GM12878 (cell line): Measurements from ENCODE around the gene SPATA31D1. TPM values are rescaled to one million over a fixed set of nuclear protein-coding genes. Genes with fewer than 3 reads are reported as not detected.

ENCODE experiments used
- ATAC-seq: fragments of 200-7000 bp; cut with Tn5 transposase; 3 replicates; pipeline ENCODE4 v1.9.1; 2020; ENCODE audit warnings: mild to moderate bottlenecking, moderate library complexity
- BruUV-seq: library from RNA; stranded (reverse); fragments of 400-500 nt; replicated peaks from 2 replicates; lab custom pipeline; 2021; lab: Mats Ljungman, UMichigan
- CTCF ChIA-PET: fragments of 300-600 bp; sonication (Branson Sonifier 250); formaldehyde crosslinking; extraction: SDS; loops from one replicate; lab custom pipeline; 2021; ENCODE audit warnings: inconsistent platforms; lab: Yijun Ruan, JAX
- POLR2A ChIA-PET: fragments of 350-600 bp; formaldehyde crosslinking; extraction: SDS; loops from one replicate; lab custom pipeline; 2021; ENCODE audit warnings: inconsistent platforms; lab: Charles Lee
- RAD21 ChIA-PET: fragments of 300-600 bp; sonication (Branson Sonifier 250); formaldehyde crosslinking; loops from one replicate; lab custom pipeline; 2023; ENCODE audit warnings: antibody characterized with exemption; ENCODE audit not compliant: unreplicated experiment; lab: Charles Lee
- SMC1A ChIA-PET: fragments of 300-600 bp; sonication (Branson Sonifier 250); formaldehyde crosslinking; loops from one replicate; lab custom pipeline; 2023; ENCODE audit not compliant: unreplicated experiment, uncharacterized antibody; lab: Charles Lee
- DNase-seq: peaks from one replicate; pipeline ENCODE4 v3.0.0-alpha.2; 2011; ENCODE audit warnings: low read depth, low spot score
- FAIRE-seq: peaks from 3 replicates; lab custom pipeline; 2011; peaks lifted over from hg19 to GRCh38; lab: Jason Lieb, UNC
- H2AFZ ChIP-seq: 2 replicates; pipeline ENCODE4 v1.6.0; 2011; ENCODE audit warnings: low read depth, low read length, control low read depth; ENCODE audit not compliant: control insufficient read depth
- H3K27ac ChIP-seq: 2 replicates; pipeline ENCODE4 v1.5.1; 2011; ENCODE audit warnings: control low read depth; ENCODE audit not compliant: control insufficient read depth, insufficient read depth
- H3K27me3 ChIP-seq, 2 experiments: replicated peaks in 1 of 2; 2 replicates each; pipeline versions ENCODE4 v1.6.0 to v1.6.1; 2011; ENCODE audit warnings: low read length in 1 of 2; ENCODE audit not compliant: control insufficient read depth in 2 of 2, insufficient read depth in 2 of 2
- H3K36me3 ChIP-seq, 2 experiments: 2 replicates each; pipeline ENCODE4 v1.5.1; 2011; ENCODE audit warnings: low read length in 1 of 2; ENCODE audit not compliant: control insufficient read depth in 2 of 2, insufficient read depth in 2 of 2
- H3K4me1 ChIP-seq: 2 replicates; pipeline ENCODE4 v1.6.1; 2011; ENCODE audit warnings: mild to moderate bottlenecking, low read length, moderate library complexity, mixed read lengths; ENCODE audit not compliant: control insufficient read depth, insufficient read depth
- H3K4me2 ChIP-seq: 2 replicates; pipeline ENCODE4 v1.6.0; 2011; ENCODE audit warnings: control low read depth; ENCODE audit not compliant: control insufficient read depth, insufficient read depth
- H3K4me3 ChIP-seq: fragments of 200-600 bp; sonication (generic); 2 replicates; pipeline ENCODE4 v1.5.1; 2016
- H3K79me2 ChIP-seq: 2 replicates; pipeline ENCODE4 v1.6.0; 2011; ENCODE audit warnings: low read length; ENCODE audit not compliant: control insufficient read depth, insufficient read depth
- H3K9ac ChIP-seq: 2 replicates; pipeline ENCODE4 v1.8.0; 2011; ENCODE audit warnings: low read length, control low read depth, mixed read lengths; ENCODE audit not compliant: control insufficient read depth, insufficient read depth
- H3K9me3 ChIP-seq: replicated peaks from 3 replicates; pipeline ENCODE4 v1.5.1; 2011; ENCODE audit warnings: mild to moderate bottlenecking, low read length; ENCODE audit not compliant: control insufficient read depth, insufficient read depth
- H4K20me1 ChIP-seq: 2 replicates; pipeline ENCODE4 v1.6.0; 2011; ENCODE audit not compliant: control insufficient read depth, insufficient read depth
- MEF2B ChIP-seq: fragments of 450-650 bp; IDR thresholded peaks from 2 replicates; pipeline ENCODE4 v1.6.1; 2018; ENCODE audit warnings: mild to moderate bottlenecking, moderate library complexity; ENCODE audit not compliant: partially characterized antibody, poor library complexity, severe bottlenecking
- RAD51 ChIP-seq: fragments of 450-650 bp; IDR thresholded peaks from 2 replicates; pipeline ENCODE4 v1.6.1; 2016; ENCODE audit warnings: moderate library complexity, mild to moderate bottlenecking, inconsistent platforms
- ZNF274 ChIP-seq: IDR thresholded peaks from one replicate; pipeline ENCODE4 v1.8.0; 2011; ENCODE audit not compliant: insufficient read length, insufficient read depth
- ZNF384 ChIP-seq: IDR thresholded peaks from 2 replicates; pipeline ENCODE4 v1.6.1; 2012; ENCODE audit warnings: low read depth, mild to moderate bottlenecking, low read length, improper control_type of control experiment, borderline replicate concordance
- ZNF622 ChIP-seq: fragments of 450-650 bp; IDR thresholded peaks from 2 replicates; pipeline ENCODE4 v1.6.1; 2017; ENCODE audit warnings: mild to moderate bottlenecking, inconsistent platforms
- WGBS: methylation state at CpG from one replicate; pipeline ENCODE4 v1.1.6; 2016; ENCODE audit warnings: low lambda C conversion rate; ENCODE audit not compliant: insufficient replicate concordance, insufficient coverage; ENCODE audit errors: missing lambda C conversion rate; 5-methylcytosine and 5-hydroxymethylcytosine counted together
- in situ Hi-C: fragments of 300-500 bp; cut with MboI; formaldehyde crosslinking; loops from 9 replicates; pipeline ENCODE4 v1.14.3; 2018; ENCODE audit warnings: mixed read lengths
- intact Hi-C: fragments of 100-400 bp; cut with micrococcal nuclease; formaldehyde crosslinking; loops from one replicate; pipeline ENCODE4 v1.14.2; 2022; ENCODE audit not compliant: unreplicated experiment
- polyA plus RNA-seq, 11 experiments: library from polyadenylated mRNA; depleted of rRNA in 4 of 11; unstranded in 6 of 11; stranded (reverse) in 5 of 11; fragments of >200 nt; fragmentation: Nextera tagmentation in 4 of 11; fragmentation: Illumina TruSeq in 1 of 11; extraction: Ambion mirVana in 4 of 11; extraction: Trizol in 1 of 11; gene quantifications; 1 replicate in 1 of 11; 2 replicates in 10 of 11; pipeline versions ENCODE4 v1.2.1 to v1.2.3, GENCODE V29; 2011 to 2016; ENCODE audit warnings: inconsistent platforms in 2 of 11, missing spikeins in 2 of 11, low read depth in 1 of 11
- total RNA-seq, 4 experiments: library from RNA; depleted of rRNA in 3 of 4; stranded (reverse); fragments of >200 nt in 3 of 4; fragmentation: Illumina TruSeq in 1 of 4; extraction: Trizol in 1 of 4; gene quantifications; 2 replicates each; pipeline versions ENCODE4 v1.2.1 to v1.2.3, GENCODE V29; 2013 to 2021

SPATA31D1 gene
- total and polyA plus RNA-seq, 10 of the 15 experiments (the other 5 are each of a cell fraction or from before 2014, with no cell fraction given): 0.01 to 0.45 (median 0.05) TPM; not detected in 4

DNA sequence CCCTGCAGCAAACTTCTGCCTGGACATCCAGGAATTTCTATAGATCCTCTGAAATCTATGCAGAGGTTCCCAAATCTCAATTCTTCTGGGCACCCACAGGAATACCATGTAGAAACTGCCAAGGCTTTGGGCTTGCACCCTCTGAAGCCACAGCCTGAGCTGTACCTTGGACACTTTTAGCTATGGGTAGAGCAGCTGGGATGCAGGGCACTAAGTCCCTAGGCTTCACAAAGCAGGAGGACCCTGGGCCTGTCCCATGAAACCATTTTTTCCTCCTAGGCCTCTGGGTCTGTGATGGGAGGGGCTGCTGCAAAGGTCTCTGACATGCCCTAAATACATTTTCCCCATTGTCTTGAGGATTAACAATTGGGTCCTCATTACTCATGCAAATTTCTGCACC is 32.9 kb upstream of the SPATA31D1 start:
- Histone ChIP-seq H3K27ac (no peak overlapping the region), H3K9me3 (no peaks in the 10 kb centered on the region; the same call in 2 of the 3 replicates), H4K20me1 (no peaks in the 10 kb centered on the region), H3K79me2 (no peaks in the 10 kb centered on the region), H3K27me3 (no peaks in the 10 kb centered on the region), H3K4me1 (no peaks in the 10 kb centered on the region), H3K36me3 (no peaks in the 10 kb centered on the region), H2AFZ (no peak overlapping the region), H3K4me2 (no peak overlapping the region), H3K9ac (no peak overlapping the region)
- FAIRE-seq (no peak), ATAC-seq (no peak), DNase-seq (no peak)
- BruUV-seq: no TSS peak
- SMC1A ChIA-PET: no interaction called here
- in situ Hi-C loops: loop anchor here (25.0 kb wide), 1 partner anchor 107 kb away; no protein-coding TSS in a partner anchor
- POLR2A ChIA-PET: no interaction called here
- no peak for TF ChIP-seq ZNF274
- no peak for TF ChIP-seq RAD51
- no peak for TF ChIP-seq ZNF384
- TF ChIP-seq, all 136 proteins: peak for 0
- CTCF ChIA-PET: no interaction called here
- H3K4me3 ChIP-seq: no peak overlapping the region
- intact Hi-C loops: no loop called here
- RAD21 ChIA-PET: no interaction called here

GRCh38 chr9:81964218-81965171 is 24.1 kb upstream of the SPATA31D1 start:
- ChIA-PET POLR2A (no interaction called here), RAD21 (no interaction called here), SMC1A (interaction anchor here (0.6 kb wide), 1 partner anchor 156 kb away, joined by 3 read pairs; no protein-coding TSS in a partner anchor), CTCF (no interaction called here)
- Histone ChIP-seq H3K79me2 (no peaks in the 10 kb centered on the region), H3K9ac (no peak overlapping the region), H3K4me3 (no peak overlapping the region), H3K27ac (no peak overlapping the region), H3K4me2 (no peak overlapping the region), H3K27me3 (no peaks in the 10 kb centered on the region), H3K9me3 (no peaks in the 10 kb centered on the region), H3K4me1 (no peaks in the 10 kb centered on the region), H4K20me1 (no peaks in the 10 kb centered on the region), H2AFZ (no peak overlapping the region), H3K36me3 (no peaks in the 10 kb centered on the region)
- 9% methylated on average over 6 of the region's 6 CpGs for WGBS
- FAIRE-seq (no peak), DNase-seq (no peak), ATAC-seq (no peak)
- in situ Hi-C loops (loop anchor here (25.0 kb wide), 1 partner anchor 98 kb away; no protein-coding TSS in a partner anchor), intact Hi-C loops (no loop called here)
- no TSS peak for BruUV-seq
- TF ChIP-seq ZNF622: no peak
- peak; percentile 66 for TF ChIP-seq MEF2B
